HL-60 (cell line): ENCODE results near the gene GAA.

Experiments used
- DNase-seq, 2 experiments: peaks; one replicate each; pipeline ENCODE4 v3.0.0-alpha.2; 2010 to 2020; ENCODE audit warnings: low read depth in 1 of 2, low spot score in 1 of 2
- H3K27ac ChIP-seq: fragments of 250-450 bp; sonication (Bioruptor Pico); replicated peaks from 2 replicates; pipeline ENCODE4 v1.5.1; 2020; ENCODE audit warnings: mild to moderate bottlenecking, moderate library complexity
- H3K27me3 ChIP-seq: fragments of 250-450 bp; sonication (Bioruptor Pico); 2 replicates; pipeline ENCODE4 v1.5.1; 2021; ENCODE audit warnings: mild to moderate bottlenecking, moderate library complexity; ENCODE audit not compliant: insufficient read depth, poor library complexity, severe bottlenecking
- H3K4me3 ChIP-seq: replicated peaks from 2 replicates; pipeline ENCODE4 v1.5.1; 2011; ENCODE audit warnings: mild to moderate bottlenecking, control low read depth, low read length; ENCODE audit not compliant: insufficient read depth
- CTCF ChIP-seq: IDR thresholded peaks from one replicate; pipeline ENCODE4 v1.5.1; 2011; ENCODE audit warnings: low read length, control low read depth, inconsistent platforms; ENCODE audit not compliant: insufficient read depth
- GABPA ChIP-seq: IDR thresholded peaks from 2 replicates; pipeline ENCODE4 v1.6.1; 2012; ENCODE audit warnings: low read depth
- POLR2AphosphoS5 ChIP-seq: IDR thresholded peaks from 2 replicates; pipeline ENCODE4 v1.6.1; 2012; ENCODE audit warnings: low read depth
- REST ChIP-seq: IDR thresholded peaks from 2 replicates; pipeline ENCODE4 v1.6.1; 2012; ENCODE audit warnings: low read depth; ENCODE audit not compliant: insufficient replicate concordance
- SPI1 ChIP-seq: IDR thresholded peaks from 2 replicates; pipeline ENCODE4 v1.6.1; 2012; ENCODE audit warnings: low read depth, mild to moderate bottlenecking, borderline replicate concordance

The GAA gene

GRCh38 chr17:80103449-80104085, 2.2 kb downstream of the GAA start:
- no peak for TF ChIP-seq REST
- no peak for TF ChIP-seq CTCF
- TF ChIP-seq GABPA, result no peak
- TF ChIP-seq POLR2AphosphoS5, result no peak
- TF ChIP-seq SPI1, result no peak
- DNase-seq, result no peak
- no peak overlapping the region for H3K4me3 ChIP-seq
- peaks cover 13% of the 10 kb centered on the region for H3K27me3 ChIP-seq
- H3K27ac ChIP-seq, result no peak overlapping the region

GRCh38 chr17:80104321-80104955, 3.1 kb downstream of the GAA start:
- Histone ChIP-seq H3K27ac (no peak overlapping the region), H3K27me3 (peaks cover 13% of the 10 kb centered on the region), H3K4me3 (no peak overlapping the region)
- TF ChIP-seq CTCF (no peak), SPI1 (no peak), REST (no peak), GABPA (no peak), POLR2AphosphoS5 (no peak)
- DNase-seq, result no peak

GRCh38 chr17:80104956-80105375, 3.6 kb downstream of the GAA start:
- H3K4me3 ChIP-seq, result no peak overlapping the region
- TF ChIP-seq POLR2AphosphoS5 (no peak), GABPA (no peak), SPI1 (no peak), REST (no peak), CTCF (no peak)
- H3K27me3 ChIP-seq, result peaks cover 13% of the 10 kb centered on the region
- H3K27ac ChIP-seq, result no peak overlapping the region
- no peak for DNase-seq
